HL-60/S4 (cell line): Measurements from ENCODE around the gene XRCC3.
"Not testable (repeated sequence)": the region's sequence is repeated elsewhere in the genome, so short reads cannot be mapped to it uniquely, and the experiment has no call there.

ENCODE experiments used
- in situ Hi-C: fragments of 300-500 bp; cut with MboI; formaldehyde crosslinking; loops from 2 replicates; pipeline ENCODE4 v1.14.3; 2022; ENCODE audit warnings: low sequenced_read_pairs

XRCC3 gene

DNA sequence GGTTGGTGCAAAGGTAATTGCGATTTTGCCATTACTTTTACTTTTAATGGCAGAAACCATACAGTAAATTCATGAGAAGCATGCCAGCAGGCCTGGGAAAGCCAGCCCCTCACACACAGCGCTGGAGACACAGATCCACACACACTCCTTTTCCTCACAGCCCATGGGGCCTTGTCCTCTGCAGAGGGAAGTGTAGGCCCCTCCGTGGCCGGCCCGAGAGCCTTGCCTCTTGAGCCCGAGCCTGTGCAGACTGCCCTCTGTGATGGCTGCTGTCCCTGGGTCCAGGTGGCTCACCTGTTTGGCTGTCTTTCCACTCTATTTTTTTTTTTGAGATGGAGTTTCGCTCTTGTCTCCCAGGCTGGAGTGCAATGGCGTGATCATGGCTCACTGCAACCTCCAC is 39.3 kb downstream of the XRCC3 start:
- in situ Hi-C loops, result loop anchor here (10.0 kb wide), 1 partner anchor 101 kb away; no protein-coding TSS in a partner anchor

- in situ Hi-C loops, result loop anchor here (10.0 kb wide), 1 partner anchor 97 kb away; no protein-coding TSS in a partner anchor
Measured at GRCh38 chr14:103671911-103672310, 43.3 kb downstream of the XRCC3 start.

DNA sequence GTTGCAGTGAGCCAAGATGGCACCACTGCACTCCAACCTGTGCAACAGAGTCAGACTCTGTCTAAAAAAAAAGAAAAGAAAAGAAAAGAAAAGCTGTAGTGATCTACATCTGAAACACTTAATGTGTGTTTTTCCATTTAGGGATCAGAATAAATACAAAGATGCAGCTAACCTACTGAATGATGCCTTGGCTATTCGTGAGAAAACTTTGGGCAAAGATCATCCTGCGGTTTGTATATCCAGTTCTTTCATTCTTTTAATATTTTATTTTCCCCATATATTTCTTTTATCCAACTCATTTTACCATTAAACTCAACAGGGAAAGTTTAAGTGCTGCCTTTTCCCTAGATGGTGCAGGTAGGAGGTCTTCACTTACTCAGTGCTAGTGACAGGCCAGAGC is 45.9 kb downstream of the XRCC3 start:
- in situ Hi-C loops, result no loop called here

GRCh38 chr14:103668117-103668516 is 47.1 kb downstream of the XRCC3 start:
- in situ Hi-C loops, result no loop called here

DNA sequence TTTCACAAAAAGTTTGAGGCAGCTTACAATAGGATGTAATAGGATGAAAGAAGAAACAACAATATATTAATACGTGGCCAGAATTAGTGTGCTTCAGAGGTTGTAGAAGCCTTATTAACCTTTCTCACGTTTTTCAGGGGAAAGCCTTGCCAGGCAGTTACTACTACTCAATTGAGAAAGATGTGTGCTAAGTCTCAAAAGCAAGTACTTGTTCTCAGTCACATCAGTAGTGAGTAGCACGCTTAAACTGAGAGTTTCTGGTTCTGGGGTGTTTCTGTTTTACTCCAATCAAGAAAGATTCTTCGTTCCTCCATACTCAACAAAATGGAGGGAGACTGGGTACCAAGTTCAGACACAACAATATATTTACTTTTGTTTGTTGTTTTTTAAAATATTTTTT is 47.6 kb downstream of the XRCC3 start:
- in situ Hi-C loops, result no loop called here

DNA sequence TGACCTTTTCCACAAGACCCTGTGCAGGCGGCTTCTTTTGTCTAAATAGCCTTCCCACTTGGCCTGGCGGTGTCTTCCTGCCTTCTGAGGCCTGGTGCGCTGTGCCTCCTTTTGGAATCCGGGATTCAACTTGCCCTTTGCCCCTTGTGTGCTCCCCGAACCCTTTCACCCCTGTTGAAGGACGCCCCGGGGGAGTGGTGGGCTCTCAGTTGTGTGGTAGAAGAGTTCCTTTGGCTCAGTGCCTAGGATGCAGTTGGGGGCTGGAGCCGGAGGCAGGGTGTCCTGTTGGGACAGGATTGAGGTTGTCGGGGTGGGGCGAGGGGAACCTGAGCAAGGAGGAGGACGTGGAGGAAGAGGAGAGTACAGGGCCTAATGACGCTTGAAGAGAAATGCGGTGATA is 51.7 kb downstream of the XRCC3 start:
- in situ Hi-C loops, result no loop called here

GRCh38 chr14:103662591-103662990 is 52.7 kb downstream of the XRCC3 start:
- in situ Hi-C loops, result no loop called here

DNA sequence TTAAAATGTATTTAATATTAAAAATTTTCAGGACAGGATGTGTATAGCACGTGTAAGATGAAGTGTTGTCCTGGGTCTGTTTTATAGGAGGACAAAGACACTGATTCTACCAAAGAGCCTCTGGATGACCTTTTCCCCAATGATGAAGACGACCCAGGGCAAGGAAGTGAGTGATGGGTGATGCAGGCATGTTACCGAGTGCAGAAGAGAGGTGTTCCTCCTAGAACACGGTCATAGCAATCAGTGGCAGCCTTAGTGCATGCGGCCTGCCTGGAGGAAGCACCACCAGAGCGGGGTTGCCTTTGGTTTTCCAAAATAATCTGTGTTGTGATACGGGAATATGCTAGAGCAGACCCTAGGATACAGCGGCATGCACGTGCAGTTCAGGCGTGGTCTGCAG is 53.2 kb downstream of the XRCC3 start:
- in situ Hi-C loops, result no loop called here

DNA sequence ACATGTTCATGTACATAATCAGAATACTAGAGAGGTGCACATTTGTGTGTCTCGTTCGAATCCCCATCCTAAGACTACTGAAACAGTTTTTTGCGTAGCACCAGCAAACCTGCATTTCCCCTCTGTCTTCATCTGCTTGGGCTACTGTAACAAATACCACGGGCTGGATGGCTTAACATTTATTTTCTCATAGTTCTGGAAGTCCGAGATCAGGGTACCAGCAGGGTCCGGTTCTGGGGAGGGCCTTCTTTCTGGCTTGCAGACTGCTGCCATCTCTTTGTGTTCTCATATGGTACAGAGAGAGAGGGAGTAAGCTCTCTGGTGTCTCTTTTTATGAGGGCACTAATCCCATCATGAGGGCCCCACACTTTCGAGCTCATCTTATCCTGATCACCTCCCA is 55.6 kb downstream of the XRCC3 start:
- in situ Hi-C loops, result no loop called here

DNA sequence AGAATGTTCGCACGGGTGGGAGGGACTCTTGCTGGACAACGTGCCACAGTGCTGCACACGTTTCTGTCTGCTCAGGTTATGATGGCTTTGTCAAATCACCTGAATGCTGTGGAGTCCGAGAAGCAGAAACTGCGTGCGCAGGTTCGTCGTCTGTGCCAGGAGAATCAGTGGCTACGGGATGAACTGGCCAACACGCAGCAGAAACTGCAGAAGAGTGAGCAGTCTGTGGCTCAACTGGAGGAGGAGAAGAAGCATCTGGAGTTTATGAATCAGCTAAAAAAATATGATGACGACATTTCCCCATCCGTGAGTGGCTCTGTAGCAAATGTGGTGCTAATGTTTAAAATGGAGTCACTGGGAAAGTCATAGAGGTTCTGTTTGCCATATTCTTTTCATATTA is 57.8 kb downstream of the XRCC3 start:
- in situ Hi-C loops, result no loop called here

GRCh38 chr14:103656756-103657133 is 58.5 kb downstream of the XRCC3 start:
- in situ Hi-C loops, result no loop called here

- in situ Hi-C loops, result no loop called here
Measured at GRCh38 chr14:103656031-103656755, 59.1 kb downstream of the XRCC3 start.

DNA sequence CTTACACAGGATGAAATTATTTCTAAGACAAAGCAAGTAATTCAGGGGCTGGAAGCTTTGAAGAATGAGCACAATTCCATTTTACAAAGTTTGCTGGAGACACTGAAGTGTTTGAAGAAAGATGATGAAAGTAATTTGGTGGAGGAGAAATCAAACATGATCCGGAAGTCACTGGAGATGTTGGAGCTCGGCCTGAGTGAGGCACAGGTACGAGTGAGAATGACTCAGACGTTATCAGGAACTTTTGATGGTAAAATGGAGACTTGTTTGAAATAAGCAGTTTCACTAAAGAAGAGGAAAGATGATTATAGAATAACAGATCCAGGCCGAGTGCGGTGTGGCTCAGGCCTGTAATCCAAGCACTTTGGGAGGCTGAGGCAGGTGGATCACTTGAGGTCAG is 60.6 kb downstream of the XRCC3 start:
- in situ Hi-C loops, result no loop called here

- in situ Hi-C loops, result no loop called here
Measured at GRCh38 chr14:103653805-103654204, 61.4 kb downstream of the XRCC3 start.

DNA sequence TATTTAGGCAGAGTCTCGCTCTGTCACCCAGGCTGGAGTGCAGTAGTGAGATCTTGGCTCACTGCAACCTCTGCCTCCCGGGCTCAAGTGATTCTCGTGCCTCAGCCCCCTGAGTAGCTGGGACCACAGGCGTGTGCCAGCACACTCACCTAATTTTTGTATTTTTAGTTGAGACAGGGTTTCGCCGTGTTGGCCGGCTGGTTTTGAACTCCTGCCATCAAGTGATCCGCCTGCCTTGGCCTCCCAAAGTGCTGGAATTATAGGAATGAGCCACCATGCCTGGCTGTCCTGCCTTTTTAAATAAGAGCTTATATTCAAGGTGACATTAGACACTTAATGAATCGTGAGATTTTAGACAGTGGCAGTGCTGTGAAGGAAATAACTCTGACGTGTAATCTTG is 61.9 kb downstream of the XRCC3 start:
- in situ Hi-C loops, result not testable (repeated sequence)

GRCh38 chr14:103652806-103653205 is 62.4 kb downstream of the XRCC3 start:
- in situ Hi-C loops, result no loop called here

GRCh38 chr14:103651585-103651984 is 63.7 kb downstream of the XRCC3 start:
- in situ Hi-C loops, result no loop called here

DNA sequence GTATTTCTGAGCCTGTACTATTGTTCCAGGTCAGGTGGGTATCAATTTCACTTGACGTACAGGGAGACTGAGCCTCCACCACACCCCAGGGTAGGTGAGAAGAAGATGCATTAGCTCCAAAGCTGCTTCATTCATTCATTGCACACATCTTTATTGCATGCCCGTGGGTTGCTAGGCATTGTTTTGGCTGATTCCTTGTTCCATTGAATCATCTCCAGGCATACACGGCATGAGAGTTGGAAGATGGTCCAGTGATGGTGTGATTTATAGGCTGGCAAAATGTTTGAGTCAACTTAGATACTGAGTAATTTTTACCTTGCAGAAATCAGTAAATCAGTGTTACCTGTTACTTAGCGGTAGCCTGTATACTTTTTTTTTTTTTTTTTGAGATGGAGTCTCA is 65.0 kb downstream of the XRCC3 start:
- in situ Hi-C loops, result no loop called here

GRCh38 chr14:103649001-103649400 is 66.2 kb downstream of the XRCC3 start:
- in situ Hi-C loops, result no loop called here
